D341Med (cell line): ENCODE results near the gene ITPKB.
"Not testable (repeated sequence)": the region's sequence is repeated elsewhere in the genome, so short reads cannot be mapped to it uniquely, and the experiment has no call there.

Experiments
- DNase-seq: peaks from one replicate; pipeline ENCODE4 v3.0.0; 2012; ENCODE audit warnings: low spot score

ITPKB gene

DNA sequence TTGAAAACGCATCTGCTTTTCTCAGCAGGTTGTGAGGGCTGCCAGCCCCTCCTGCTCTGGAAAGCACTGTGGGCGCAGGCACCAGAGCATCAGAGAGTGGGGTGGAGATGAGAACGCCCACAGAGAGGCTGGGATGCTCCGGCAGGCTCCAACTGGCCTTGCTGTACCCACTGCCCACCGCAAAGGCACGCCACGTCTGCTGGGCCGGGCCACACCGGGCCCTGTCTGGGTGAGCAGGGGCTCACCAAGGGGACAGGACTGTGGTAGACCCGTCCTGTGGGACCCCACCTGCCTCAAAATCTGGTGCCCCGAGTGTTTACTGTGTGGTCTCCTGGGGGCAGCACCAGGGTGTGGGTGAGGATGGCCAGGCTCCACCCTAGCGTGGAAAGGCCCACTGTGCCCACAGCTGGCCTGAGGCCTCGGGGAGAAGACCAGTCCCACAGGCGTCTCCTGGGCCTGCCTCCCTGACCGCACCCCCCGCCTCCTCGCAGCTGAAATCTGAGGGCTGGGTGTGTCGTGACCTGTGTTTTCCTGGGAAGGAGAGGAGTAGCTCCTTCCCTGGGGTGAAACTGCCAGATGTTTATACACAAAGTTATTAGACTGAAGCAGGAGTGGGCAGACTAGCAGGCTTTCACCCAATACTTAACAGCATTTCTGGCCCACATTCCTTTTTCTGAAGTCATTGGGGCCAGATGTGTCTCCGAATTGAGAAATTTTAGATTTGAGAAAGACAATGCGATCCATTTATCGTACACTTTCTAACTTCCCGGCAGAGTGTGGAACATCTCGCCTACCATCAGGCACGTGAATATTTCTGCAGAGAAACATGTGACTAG is 136.7 kb downstream of the ITPKB start:
- no peak for DNase-seq

DNA sequence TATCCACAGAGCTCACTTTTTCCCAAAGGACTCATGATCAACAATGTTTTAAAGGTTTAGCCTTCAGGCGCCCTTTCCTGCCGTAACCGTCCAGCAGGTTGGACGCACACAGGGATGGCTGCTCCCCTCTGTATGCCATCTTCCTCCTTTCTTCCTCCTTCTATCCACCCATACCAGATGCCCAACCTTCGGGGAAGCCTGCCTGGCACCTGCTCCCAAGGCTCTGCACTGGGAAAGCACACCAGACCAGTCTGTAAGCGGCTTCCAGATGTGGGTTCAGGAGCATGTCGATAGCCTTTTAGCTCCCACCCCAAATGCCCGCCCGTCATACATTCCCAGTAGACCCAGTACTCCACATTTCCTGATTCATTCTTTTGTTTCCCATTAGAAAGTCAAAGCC is 137.6 kb downstream of the ITPKB start:
- no peak for DNase-seq

DNA sequence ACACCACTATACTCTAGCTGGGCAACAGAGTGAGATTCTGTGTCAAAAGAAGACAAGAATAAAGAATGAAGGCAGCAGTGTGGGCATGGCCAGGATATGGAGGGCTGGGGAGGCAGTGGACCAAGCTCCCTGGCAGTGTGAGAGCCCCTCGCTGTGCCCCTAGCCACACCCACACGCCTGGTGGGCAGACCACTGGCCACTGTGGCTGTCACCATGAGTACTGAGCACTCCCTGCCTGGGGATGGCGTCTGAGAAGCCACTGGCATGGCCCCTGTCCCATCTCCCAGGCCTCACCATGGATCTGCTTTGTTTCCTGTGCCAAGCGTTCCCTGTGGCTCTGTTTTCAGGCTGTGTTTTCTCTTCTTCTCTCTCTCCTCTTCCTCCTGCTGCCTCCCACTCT is 138.8 kb downstream of the ITPKB start:
- no peak for DNase-seq

DNA sequence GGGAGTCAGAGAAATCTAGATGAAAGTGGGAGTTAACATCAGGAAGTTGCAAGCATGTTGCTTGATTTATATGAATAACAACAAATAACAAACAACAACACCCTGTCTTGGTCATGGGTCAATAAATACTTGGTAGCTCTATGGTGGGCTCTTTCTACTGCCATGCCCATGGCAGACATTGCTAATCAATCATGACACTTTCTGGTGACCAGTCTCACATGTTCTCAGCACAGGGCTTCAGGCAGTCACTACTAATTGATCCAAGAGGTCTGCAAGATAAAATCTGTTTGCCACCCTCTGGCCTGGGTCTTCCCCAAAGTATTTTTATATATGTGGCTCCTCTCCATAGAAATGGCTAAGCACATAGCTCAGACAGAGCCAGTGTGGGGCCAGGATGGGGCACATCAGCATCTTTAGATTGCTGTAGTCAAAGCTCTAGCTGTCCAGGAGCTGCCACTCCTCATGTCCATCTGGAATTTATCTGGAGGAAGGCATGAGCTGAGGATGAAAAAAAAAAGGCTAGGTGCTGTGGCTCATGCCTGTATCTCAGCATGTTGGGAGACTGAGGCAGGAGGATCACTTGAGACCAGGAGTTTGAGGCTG is 139.3 kb downstream of the ITPKB start:
- no peak for DNase-seq

DNA sequence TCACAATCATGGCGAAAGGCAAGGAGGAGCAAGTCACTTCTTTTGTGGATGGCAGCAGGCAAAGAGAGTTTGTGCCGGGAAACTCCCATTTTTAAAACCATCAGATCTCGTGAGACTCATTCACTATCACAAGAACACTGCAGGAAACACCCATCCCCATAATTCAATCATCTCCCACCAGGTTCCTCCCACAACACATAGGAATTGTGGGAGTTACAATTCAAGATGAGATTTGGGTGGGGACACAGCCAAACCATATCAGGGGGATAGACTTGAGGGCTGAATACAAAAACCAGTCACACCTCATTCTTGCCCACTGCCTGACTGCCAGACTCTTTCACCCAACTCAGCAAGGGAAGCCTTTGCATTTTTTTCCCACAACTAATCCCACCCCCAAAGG is 140.1 kb downstream of the ITPKB start:
- not testable (repeated sequence) for DNase-seq

DNA sequence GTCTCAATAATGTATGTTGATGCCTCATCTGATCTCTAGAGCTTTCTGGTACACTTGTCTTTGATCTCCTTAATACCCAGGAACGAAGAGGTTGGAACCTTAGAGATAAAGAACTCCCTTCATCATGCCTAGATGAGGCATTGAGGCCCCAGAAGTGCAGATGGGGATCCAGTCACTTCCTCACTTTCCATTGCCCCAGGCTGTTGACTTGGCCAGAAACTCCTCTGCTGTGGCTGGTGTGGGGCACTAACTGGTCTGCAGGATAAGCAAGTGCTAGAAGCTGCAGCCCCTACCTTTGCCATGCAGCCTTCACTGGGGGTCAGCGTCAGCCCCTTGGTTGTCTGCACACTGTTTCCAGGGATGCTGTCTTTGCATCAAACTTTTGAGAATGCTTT is 140.6 kb downstream of the ITPKB start:
- DNase-seq: no peak

DNA sequence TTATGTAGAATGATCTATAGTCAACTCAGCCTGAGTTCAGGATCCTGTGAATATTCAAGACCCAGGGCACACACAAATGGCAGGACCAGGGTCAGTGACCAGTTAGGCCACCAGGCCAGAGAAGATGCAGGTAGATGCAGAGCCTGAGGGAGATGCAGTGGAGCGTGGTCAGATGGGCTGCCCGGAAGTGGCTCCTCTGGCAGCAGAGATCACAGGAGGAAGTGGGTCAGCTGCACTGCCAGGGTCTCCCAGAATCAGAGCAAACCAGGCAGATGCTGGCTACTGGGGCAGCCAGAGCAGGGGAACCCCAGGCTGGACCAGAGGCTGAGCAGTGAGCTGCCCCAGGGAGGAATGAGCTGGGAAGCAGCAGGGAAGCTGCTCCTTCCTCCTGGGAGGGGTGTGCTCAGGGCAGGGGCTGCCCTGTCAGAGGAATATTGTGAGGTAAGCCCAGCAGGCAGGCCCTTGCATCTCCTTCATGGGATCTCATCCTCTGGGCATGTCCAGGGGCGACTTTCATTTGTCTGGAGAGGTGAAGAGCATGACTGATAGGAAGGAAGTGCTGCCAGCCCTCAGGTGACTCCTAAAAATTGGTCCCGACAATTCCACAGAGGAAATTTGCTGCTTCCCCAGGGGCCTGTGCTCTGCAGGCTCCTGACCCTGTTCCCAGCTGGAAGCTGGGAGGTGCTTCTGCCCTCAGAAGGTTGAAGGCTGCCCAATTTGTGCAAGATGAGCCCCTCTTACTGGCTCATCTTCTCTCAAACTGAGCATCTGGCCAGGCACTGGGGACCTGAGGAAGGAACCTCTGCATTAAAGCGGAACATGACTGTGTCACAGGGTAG is 141.2 kb downstream of the ITPKB start:
- no peak for DNase-seq

DNA sequence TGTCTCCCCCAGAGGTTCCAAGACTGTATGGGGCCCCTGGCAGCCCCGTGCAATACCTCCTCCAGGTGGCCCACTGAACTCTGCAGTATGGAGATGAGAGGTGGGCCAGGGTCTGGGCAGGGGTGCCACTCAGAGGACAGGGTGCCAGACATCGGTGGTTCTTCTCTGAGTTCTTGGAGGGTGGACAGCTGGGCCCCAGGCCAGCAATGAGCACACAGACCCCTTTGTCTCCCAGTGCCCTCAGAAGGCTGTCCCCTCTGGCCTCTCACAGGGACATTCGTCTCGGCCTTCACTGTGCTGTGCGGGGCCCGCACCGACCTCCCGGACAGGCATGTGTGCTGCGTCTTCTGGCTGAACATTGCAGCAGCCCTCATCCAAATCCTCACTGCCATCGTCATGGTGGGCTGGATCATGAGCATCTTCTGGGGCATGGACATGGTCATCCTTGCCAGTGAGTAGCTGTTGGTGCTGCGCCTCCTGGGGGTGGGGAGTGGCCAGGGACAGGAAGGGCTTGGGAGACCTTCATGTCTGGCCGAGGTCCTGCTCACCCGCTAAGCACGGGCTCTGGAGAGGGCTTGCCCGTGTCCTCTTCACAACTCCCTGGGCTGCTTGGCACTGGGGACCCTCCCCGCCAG is 142.4 kb downstream of the ITPKB start:
- DNase-seq: no peak

DNA sequence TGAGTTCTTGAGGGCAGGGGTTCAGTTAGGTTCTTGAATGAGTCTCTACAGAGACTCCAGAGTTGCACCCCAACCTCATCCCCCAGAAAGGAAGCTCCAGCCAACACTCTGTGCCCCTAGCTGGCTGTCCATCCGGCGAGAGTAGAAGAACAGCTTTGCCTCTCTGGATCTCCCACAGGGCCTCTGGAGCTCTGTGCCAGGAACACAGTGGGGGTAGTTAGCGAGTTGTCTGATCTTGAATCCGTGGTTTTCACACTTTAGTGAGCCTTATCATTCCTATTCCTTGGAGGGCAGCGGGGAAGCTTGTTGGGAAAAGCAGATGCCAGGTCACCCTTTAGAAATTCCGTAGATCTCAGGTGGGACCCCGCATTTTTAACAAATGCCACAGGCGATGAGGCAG is 145.5 kb downstream of the ITPKB start:
- no peak for DNase-seq

DNA sequence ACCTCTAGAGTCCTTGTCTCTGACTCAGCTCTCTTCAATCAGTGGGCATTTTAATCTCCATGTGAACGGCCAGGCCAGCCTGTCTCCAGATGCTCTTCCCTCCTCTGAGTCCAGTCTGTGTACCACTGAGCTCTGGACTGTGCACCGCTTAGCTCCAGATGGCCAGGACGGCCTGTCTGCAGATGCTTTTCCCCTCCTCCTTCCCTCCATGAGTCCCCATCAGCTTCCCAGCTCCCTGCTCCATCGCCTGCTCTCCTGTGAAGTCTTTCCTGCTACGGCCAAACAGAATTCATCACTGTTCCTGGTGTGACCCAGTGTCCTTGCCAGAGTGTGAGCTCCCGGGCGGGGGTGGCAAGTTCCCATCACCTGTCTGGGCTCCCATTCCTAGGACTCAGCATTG is 148.5 kb downstream of the ITPKB start:
- no peak for DNase-seq

DNA sequence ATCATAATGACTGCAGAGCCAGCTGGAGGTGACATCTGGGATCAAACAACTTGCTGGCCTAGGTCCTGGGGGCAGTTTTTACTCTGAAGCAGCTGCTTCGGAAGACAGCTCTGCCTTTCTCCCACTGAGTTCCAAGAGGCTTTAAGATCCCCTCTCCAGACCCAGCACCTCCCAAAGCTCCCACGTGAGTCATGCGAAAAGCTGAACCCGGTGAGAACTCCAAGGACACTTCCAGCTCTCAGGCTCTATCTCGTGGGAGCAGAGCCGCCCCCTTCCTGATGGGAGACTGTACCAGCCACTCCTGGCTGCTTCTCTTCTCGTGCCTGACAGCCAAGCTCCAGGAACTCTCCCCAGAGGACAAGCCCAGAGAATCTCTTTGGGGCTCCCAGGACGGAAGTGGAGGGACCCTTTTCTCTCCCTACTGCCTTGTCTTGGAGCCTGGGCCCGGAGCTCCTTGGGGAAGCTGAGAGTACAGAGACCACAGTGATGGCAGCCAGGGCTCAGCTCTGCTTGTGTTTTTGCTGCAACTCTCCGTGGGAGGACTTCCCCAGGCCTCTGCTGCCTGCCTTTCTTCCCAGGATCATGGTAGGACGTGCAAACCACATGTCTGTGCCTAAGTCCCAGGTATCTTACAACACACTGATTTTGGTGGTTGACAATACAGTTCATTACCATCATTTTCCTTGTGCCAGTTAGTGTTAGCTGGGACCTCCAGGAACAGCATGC is 149.9 kb downstream of the ITPKB start:
- DNase-seq: no peak

DNA sequence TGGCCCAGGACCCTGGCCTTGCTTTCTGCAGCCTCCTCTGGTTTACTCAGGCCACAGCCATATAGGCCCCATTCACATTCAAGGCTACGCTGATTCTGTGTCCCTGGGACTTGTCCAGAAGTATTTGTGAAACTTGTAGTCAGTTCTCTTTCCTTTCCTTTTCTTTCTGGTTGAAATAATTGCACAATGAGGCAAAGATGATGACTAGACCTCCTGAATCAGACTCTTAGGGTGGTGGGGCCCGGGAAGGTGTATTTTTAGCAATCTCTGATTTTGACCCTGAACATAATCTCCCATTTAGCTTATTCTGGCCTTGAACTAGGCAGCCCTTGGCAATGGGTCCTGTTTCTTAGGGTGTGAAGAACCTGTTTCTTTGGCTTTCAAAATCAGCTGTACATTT is 150.6 kb downstream of the ITPKB start:
- DNase-seq: no peak

DNA sequence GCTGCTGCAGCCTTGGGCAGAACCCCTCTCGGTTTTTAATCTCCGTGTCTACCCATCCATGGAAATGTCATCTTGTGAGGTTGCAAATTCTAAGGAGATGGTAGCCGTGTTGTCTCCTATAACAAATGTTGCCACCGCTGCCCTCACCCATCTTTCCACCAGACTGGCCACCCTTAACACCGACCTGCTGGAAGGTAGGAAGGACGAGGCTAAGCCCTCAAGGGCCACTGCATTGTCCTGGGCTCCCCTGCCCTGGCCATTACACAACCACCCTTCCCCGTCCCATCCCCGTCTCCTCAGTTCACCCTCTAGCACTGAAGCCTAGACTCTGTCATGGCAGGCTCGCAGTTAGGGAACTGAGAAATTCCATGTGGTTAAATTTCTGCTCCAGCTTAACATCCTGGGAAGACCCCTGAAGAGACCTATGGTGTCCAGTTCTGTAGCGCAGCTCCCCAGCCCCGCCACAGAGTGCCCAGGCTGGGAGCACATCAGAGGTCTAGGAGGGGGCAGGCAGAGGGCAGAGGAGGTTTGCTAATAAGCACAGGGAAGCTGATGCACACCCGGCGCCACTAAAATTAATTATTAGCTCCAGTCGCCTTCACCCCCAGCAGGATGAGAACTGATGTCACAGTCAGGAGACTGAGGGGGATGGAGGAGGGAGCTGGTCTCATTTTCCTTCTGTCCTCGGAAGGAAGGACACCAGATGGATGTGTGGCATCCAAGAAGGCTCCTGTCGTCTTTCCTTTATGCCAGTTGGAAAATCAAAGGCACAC is 152.2 kb downstream of the ITPKB start:
- DNase-seq: no peak

DNA sequence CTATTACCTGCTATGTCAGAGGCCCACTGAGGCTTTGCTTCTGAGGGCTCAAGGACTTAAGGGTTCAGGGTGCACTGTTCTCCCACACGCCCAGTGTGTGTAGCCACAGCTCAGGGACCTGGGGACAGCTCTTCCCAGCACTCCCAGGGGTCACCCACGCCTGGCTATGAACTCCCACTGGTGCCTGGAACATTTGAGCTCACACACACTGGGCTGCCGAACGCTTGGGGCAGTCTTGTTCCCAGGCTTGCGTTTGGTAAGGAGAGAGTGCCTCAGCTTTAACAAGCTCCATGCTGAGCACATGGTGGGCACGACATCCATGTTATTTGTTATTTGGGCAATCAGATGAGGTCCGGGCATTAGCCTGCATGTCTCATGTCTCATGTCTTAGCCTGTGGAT is 153.0 kb downstream of the ITPKB start:
- DNase-seq: no peak

DNA sequence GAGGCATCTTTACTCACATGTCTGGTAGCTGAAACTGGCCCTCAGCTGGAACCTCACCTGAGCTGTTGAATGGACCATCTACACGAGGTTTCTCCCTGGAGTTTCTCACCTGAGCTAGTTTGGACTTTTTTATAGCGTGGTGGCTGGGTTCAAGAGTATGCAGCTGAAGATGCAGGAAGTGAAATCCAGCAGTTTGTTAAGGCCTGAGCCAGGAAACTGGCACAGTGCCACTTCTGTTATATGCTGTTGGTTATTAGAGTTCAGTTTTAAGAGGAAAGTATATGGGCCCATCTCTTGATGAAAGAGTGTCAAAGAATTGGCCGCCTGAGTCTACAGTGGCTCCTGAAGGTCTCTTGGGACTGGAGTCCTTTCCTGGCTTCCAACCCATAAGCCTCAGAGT is 154.9 kb downstream of the ITPKB start:
- DNase-seq: no peak

DNA sequence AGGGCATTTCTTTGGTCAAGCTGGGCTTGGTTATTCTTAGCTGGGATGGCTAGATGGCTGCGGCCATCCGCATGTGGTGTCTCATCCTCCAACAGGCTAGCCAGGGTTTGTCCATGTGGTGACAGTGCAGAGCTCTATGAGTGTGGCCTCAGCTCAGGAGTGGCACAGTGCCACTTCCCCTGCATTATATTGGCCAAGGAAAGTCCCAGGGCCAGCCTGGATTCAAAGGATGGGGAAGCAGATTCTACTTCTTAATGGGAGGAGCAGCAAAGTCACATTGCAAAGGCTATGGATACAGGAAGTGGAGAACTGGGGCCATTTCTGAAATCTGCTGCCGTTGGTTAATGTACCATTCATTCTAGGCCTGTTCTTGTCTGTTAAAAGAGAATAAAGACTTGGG is 156.1 kb downstream of the ITPKB start:
- no peak for DNase-seq
